SK-N-SH (cell line): ENCODE data around the gene POC1B. TPM values are rescaled to one million over a fixed set of nuclear protein-coding genes. Genes with fewer than 3 reads are reported as not detected.

Source experiments
- CTCF ChIA-PET: fragments of 300-600, 350-600 bp; formaldehyde crosslinking; extraction: SDS; loops from one replicate; lab custom pipeline; 2021; lab: Yijun Ruan, JAX
- POLR2A ChIA-PET: fragments of 350-600 bp; sonication (Branson Sonifier 250); formaldehyde crosslinking; extraction: SDS; loops from one replicate; lab custom pipeline; 2020; ENCODE audit warnings: antibody characterized with exemption, inconsistent platforms; lab: Yijun Ruan, JAX
- DNase-seq: peaks from one replicate; pipeline ENCODE4 v3.0.0; 2012
- H2AFZ ChIP-seq: fragments of 200-600 bp; sonication (generic); 2 replicates; pipeline ENCODE4 v1.8.1; 2016; ENCODE audit warnings: antibody characterized with exemption, mild to moderate bottlenecking, low read depth
- H3F3A ChIP-seq: fragments of 200-600 bp; sonication (generic); replicated peaks from 2 replicates; pipeline ENCODE3; 2016; ENCODE audit warnings: antibody characterized with exemption, mild to moderate bottlenecking; ENCODE audit not compliant: insufficient read depth
- H3K27ac ChIP-seq, 2 experiments: fragments of 200-500 bp in 1 of 2; fragments of 200-600 bp in 1 of 2; sonication (Bioruptor generic) in 1 of 2; sonication (generic), shearing (Covaris generic) in 1 of 2; 2 replicates each; pipeline versions ENCODE4 v1.5.1 to v1.6.1; 2014 to 2016; ENCODE audit warnings: low read depth in 2 of 2, inconsistent platforms in 1 of 2, low read length in 1 of 2, mild to moderate bottlenecking in 1 of 2, mixed read lengths in 1 of 2
- H3K27me3 ChIP-seq: fragments of 200-600 bp; sonication (generic), shearing (Covaris generic); 2 replicates; pipeline ENCODE4 v1.6.1; 2016; ENCODE audit warnings: mixed run types; ENCODE audit not compliant: insufficient read depth
- H3K36me3 ChIP-seq, 2 experiments: fragments of 200-500 bp in 1 of 2; fragments of 200-600 bp in 1 of 2; sonication (Bioruptor generic) in 1 of 2; sonication (generic) in 1 of 2; replicated peaks in 1 of 2; 2 replicates each; pipeline versions ENCODE3 to v1.5.1; 2014 to 2016; ENCODE audit warnings: low read length in 1 of 2, mild to moderate bottlenecking in 1 of 2; ENCODE audit not compliant: insufficient read depth in 2 of 2, control insufficient read depth in 1 of 2
- H3K4me1 ChIP-seq, 2 experiments: fragments of 200-500 bp in 1 of 2; fragments of 200-600 bp in 1 of 2; sonication (Bioruptor generic) in 1 of 2; sonication (generic), shearing (Covaris generic) in 1 of 2; 2 replicates each; pipeline versions ENCODE4 v1.5.1 to v1.6.1; 2014 to 2016; ENCODE audit warnings: low read depth in 1 of 2, low read length in 1 of 2, mixed run types in 1 of 2; ENCODE audit not compliant: insufficient read depth in 2 of 2, control insufficient read depth in 1 of 2
- H3K4me2 ChIP-seq: fragments of 200-600 bp; sonication (generic), shearing (Covaris generic); 2 replicates; pipeline ENCODE4 v1.6.1; 2017; ENCODE audit warnings: mixed run types
- H3K4me3 ChIP-seq, 2 experiments: fragments of 200-500 bp in 1 of 2; fragments of 200-600 bp in 1 of 2; sonication (Bioruptor generic) in 1 of 2; sonication (generic), shearing (Covaris generic) in 1 of 2; 2 replicates each; pipeline versions ENCODE4 v1.5.1 to v1.8.1; 2014 to 2016; ENCODE audit warnings: low read depth in 2 of 2, inconsistent platforms in 1 of 2, low read length in 1 of 2, mild to moderate bottlenecking in 1 of 2, mixed read lengths in 1 of 2, moderate library complexity in 1 of 2
- H3K79me2 ChIP-seq: fragments of 200-600 bp; sonication (generic); 2 replicates; pipeline ENCODE4 v1.8.1; 2017; ENCODE audit warnings: mild to moderate bottlenecking; ENCODE audit not compliant: insufficient read depth
- H3K9ac ChIP-seq: fragments of 200-600 bp; sonication (generic); 2 replicates; pipeline ENCODE4 v1.6.1; 2017; ENCODE audit warnings: mixed run types
- H3K9me2 ChIP-seq: fragments of 200-600 bp; sonication (generic); 2 replicates; pipeline ENCODE4 v1.6.1; 2017; ENCODE audit warnings: mixed run types
- H3K9me3 ChIP-seq: fragments of 200-600 bp; sonication (generic); 2 replicates; pipeline ENCODE4 v1.6.1; 2017; ENCODE audit warnings: mixed run types, mild to moderate bottlenecking, moderate library complexity
- H4K20me1 ChIP-seq: fragments of 200-600 bp; sonication (generic); 2 replicates; pipeline ENCODE4 v1.6.1; 2017; ENCODE audit warnings: mild to moderate bottlenecking, mixed run types; ENCODE audit not compliant: insufficient read depth
- CHD2 ChIP-seq: fragments of 150-350 bp; IDR thresholded peaks from 2 replicates; pipeline ENCODE4 v1.6.1; 2018; ENCODE audit warnings: low read length; ENCODE audit not compliant: partially characterized antibody
- ELF1 ChIP-seq: IDR thresholded peaks from 2 replicates; pipeline ENCODE4 v1.4.0; 2012
- EZH2phosphoT487 ChIP-seq: fragments of 200-600 bp; sonication (generic); IDR thresholded peaks from 2 replicates; pipeline ENCODE4 v1.6.1; 2017; ENCODE audit warnings: low read depth, mixed run types, mild to moderate bottlenecking, antibody characterized with exemption, moderate library complexity, borderline replicate concordance
- FOXM1 ChIP-seq: IDR thresholded peaks from 2 replicates; pipeline ENCODE4 v1.4.0; 2012; ENCODE audit warnings: low read depth, mild to moderate bottlenecking
- GATA2 ChIP-seq: sonication (generic); formaldehyde crosslinking; IDR thresholded peaks from 2 replicates; pipeline ENCODE4 v1.5.0; 2020; ENCODE audit warnings: mild to moderate bottlenecking, missing genetic modification reagents
- IRF3 ChIP-seq: fragments of 150-350 bp; IDR thresholded peaks from 2 replicates; pipeline ENCODE4 v1.6.1; 2016; ENCODE audit warnings: mild to moderate bottlenecking, low read depth, low read length
- MEF2A ChIP-seq: IDR thresholded peaks from 2 replicates; pipeline ENCODE4 v1.4.0; 2012; ENCODE audit warnings: low read depth, borderline replicate concordance
- NFIC ChIP-seq: IDR thresholded peaks from 2 replicates; pipeline ENCODE4 v1.4.0; 2012; ENCODE audit warnings: borderline replicate concordance
- PBX3 ChIP-seq: IDR thresholded peaks from 2 replicates; pipeline ENCODE4; 2012
- RCOR1 ChIP-seq: fragments of 150-350 bp; IDR thresholded peaks from 2 replicates; pipeline ENCODE4 v1.6.1; 2017; ENCODE audit warnings: antibody characterized with exemption, low read length
- REST ChIP-seq: IDR thresholded peaks from 2 replicates; pipeline ENCODE4 v1.6.1; 2012; ENCODE audit warnings: mild to moderate bottlenecking, low read depth, low read length, moderate library complexity
- SIN3A ChIP-seq: IDR thresholded peaks from 2 replicates; pipeline ENCODE4 v1.6.1; 2012; ENCODE audit warnings: low read depth, mild to moderate bottlenecking, low read length, moderate library complexity, borderline replicate concordance
- USF2 ChIP-seq: fragments of 150-350 bp; IDR thresholded peaks from 2 replicates; pipeline ENCODE4 v1.6.1; 2017; ENCODE audit warnings: antibody characterized with exemption, low read length, low read depth, borderline replicate concordance
- ZBTB33 ChIP-seq: IDR thresholded peaks from 2 replicates; pipeline ENCODE4 v1.4.0; 2012; ENCODE audit warnings: low read depth, borderline replicate concordance
- WGBS: methylation state at CpG from one replicate; pipeline ENCODE4 v1.1.6; 2017; ENCODE audit warnings: low lambda C conversion rate; 5-methylcytosine and 5-hydroxymethylcytosine counted together
- polyA plus RNA-seq, 3 experiments: library from polyadenylated mRNA; depleted of rRNA; stranded (reverse); fragments of >200 nt; gene quantifications; 2 replicates each; pipeline ENCODE4 v1.2.3, GENCODE V29; 2012

The POC1B gene
- polyA plus RNA-seq, 1 of the 3 experiments (the other 2 are of a cell fraction): 4.0 TPM

- POLR2A ChIA-PET: no interaction called here
- Histone ChIP-seq H3K4me3 (no peak overlapping the region), H3F3A (peaks cover 27% of the 10 kb centered on the region), H2AFZ (no peak overlapping the region), H3K9me2 (no peaks in the 10 kb centered on the region), H3K27ac (no peak overlapping the region), H3K79me2 (no peaks in the 10 kb centered on the region), H3K4me2 (no peak overlapping the region), H4K20me1 (no peaks in the 10 kb centered on the region), H3K27me3 (no peaks in the 10 kb centered on the region), H3K9ac (no peak overlapping the region), H3K4me1 (peaks cover 12 to 45% of the 10 kb centered on the region in 2 experiments; a peak in 3 of 4 replicates), H3K36me3 (no peaks in the 10 kb centered on the region), H3K9me3 (no peaks in the 10 kb centered on the region)
- CTCF ChIA-PET: interaction anchor here (1.0 kb wide), 1 partner anchor 13 kb away, joined by 3 read pairs; no protein-coding TSS in a partner anchor
- TF ChIP-seq USF2 (no peak), REST (no peak), ELF1 (no peak), SIN3A (no peak), PBX3 (no peak), MEF2A (no peak), IRF3 (no peak), FOXM1 (no peak)
- no peak for DNase-seq
- WGBS: 82% methylated on average over 2 of the region's 2 CpGs
These were observed 76.9 kb downstream of the POC1B start for GRCh38 chr12:89448951-89449371.

GRCh38 chr12:89448526-89448925 is 77.3 kb downstream of the POC1B start:
- ChIA-PET POLR2A (no interaction called here), CTCF (interaction anchor here (1.0 to 1.4 kb wide), 2 partner anchors 13 to 431 kb away, joined by 3 read pairs; no protein-coding TSS in a partner anchor)
- no peaks in the 10 kb centered on the region for H4K20me1 ChIP-seq
- no peak overlapping the region for H3K9ac ChIP-seq
- no peaks in the 10 kb centered on the region for H3K36me3 ChIP-seq
- H3F3A ChIP-seq: peaks cover 27% of the 10 kb centered on the region
- DNase-seq: no peak
- peaks cover 9 to 41% of the 10 kb centered on the region in 2 experiments; a peak in 3 of 4 replicates for H3K4me1 ChIP-seq
- no peaks in the 10 kb centered on the region for H3K27me3 ChIP-seq
- no peak overlapping the region for H2AFZ ChIP-seq
- H3K4me2 ChIP-seq: no peak overlapping the region
- H3K27ac ChIP-seq: no peak overlapping the region
- H3K9me2 ChIP-seq: no peaks in the 10 kb centered on the region
- no peak overlapping the region for H3K4me3 ChIP-seq
- H3K79me2 ChIP-seq: no peaks in the 10 kb centered on the region
- H3K9me3 ChIP-seq: no peaks in the 10 kb centered on the region
- TF ChIP-seq NFIC: no peak
- no peak for TF ChIP-seq MEF2A
- TF ChIP-seq CHD2: no peak
- no peak for TF ChIP-seq EZH2phosphoT487
- TF ChIP-seq RCOR1: no peak
- no peak for TF ChIP-seq GATA2 (CRISPR knock-in tag)
- no peak for TF ChIP-seq ZBTB33
- TF ChIP-seq IRF3: no peak
